ENCODE results near the gene CR1. TPM values are rescaled to one million over a fixed set of nuclear protein-coding genes. Genes with fewer than 3 reads are reported as not detected.

Gene CR1
- total and polyA plus RNA-seq, 3 donors from 2014 or later = 0.47 to 3.1 (median 1.4) TPM

DNA sequence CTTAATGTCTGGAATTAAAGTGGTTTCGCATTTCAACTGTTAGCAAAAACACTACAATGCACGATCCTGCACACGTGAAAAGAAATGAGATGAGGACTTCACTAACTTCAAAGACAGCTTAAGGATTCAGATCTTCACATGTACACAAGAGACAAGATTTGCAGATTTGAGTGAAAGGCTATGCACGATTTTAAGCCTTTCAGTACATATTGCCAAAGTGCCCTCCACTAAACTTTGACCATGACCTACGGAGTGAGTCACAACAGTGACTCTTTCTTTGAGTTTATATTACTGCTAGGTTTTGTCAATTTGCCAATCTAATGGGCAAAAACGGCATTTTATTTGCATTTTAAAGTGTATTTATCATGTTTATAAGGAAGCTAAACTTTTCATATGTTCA is 107.8 kb downstream of the CR1 start:
- Histone ChIP-seq H3K27me3 (no peaks in the 10 kb centered on the region), H3K27ac (no peak overlapping the region), H3K9me3 (no peaks in the 10 kb centered on the region), H3K36me3 (ENCODE audit: low read depth, missing control alignments) (no peaks in the 10 kb centered on the region), H3K4me3 (no peak overlapping the region), H3K4me1 (no peaks in the 10 kb centered on the region)
- no peak for DNase-seq
- WGBS, 2 donors = 74 to 78% methylated on average over 6 of the region's 6 CpGs
- intact Hi-C loops (cut with DNase I; ENCODE audit: low total_unique reads) = no loop called here
- no peak for TF ChIP-seq POLR2A (IDR thresholded peaks at IDR 0.05)
- TF ChIP-seq CTCF (IDR thresholded peaks at IDR 0.05) = no peak

DNA sequence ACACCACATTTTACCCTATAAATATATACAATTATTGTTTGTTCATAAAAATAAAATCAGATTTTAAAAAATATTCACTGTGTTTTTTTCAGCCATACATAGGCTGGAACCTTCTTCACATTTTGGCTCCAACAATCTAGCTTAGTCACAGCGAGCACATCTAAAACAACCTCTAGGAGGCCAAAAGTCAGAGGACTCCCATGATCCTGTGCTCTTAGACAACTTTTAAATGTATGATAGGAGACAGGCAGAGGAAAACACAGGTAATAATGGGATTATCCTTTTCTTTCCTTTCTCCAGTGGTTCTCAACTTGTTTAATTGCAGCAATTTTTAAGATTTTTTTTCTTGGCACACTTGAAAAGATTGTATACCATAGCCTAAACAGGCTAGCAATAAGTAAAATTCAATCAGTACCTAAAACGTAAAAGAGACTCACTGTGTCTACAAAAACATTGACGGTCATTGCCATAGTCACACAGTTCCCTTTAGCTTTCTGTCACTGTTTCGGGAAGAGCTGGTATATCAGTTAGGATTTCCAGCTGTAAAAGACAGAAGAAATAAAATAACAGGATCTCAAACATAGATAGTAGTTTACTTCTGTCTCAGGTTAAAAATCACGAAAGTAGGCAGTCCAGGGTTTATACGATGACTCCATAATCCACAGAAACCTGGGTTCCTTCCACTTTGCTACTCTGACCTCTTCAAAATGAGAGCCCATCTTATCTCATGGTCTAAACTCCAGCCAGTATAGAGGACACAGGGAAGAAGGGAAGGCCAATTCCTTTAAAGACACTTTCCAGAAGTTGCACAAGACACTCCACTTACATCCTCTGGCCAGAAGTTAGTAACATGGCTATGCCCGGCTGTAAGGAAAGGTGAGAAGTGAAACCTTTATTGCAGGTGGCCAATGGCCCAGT is 109.7 kb downstream of the CR1 start:
- intact Hi-C loops (cut with DNase I; ENCODE audit: low total_unique reads) = no loop called here
- TF ChIP-seq POLR2A (IDR thresholded peaks at IDR 0.05) (no peak), CTCF (IDR thresholded peaks at IDR 0.05) (no peak)
- no peaks in the 10 kb centered on the region for H3K9me3 ChIP-seq
- no peak for DNase-seq
- 90 to 94% methylated on average over 7 of the region's 7 CpGs for WGBS, 2 donors
- no peaks in the 10 kb centered on the region for H3K36me3 ChIP-seq (ENCODE audit: low read depth, missing control alignments)
- no peaks in the 10 kb centered on the region for H3K4me1 ChIP-seq
- H3K27me3 ChIP-seq = no peaks in the 10 kb centered on the region
- H3K27ac ChIP-seq = no peak overlapping the region
- no peak overlapping the region for H3K4me3 ChIP-seq

DNA sequence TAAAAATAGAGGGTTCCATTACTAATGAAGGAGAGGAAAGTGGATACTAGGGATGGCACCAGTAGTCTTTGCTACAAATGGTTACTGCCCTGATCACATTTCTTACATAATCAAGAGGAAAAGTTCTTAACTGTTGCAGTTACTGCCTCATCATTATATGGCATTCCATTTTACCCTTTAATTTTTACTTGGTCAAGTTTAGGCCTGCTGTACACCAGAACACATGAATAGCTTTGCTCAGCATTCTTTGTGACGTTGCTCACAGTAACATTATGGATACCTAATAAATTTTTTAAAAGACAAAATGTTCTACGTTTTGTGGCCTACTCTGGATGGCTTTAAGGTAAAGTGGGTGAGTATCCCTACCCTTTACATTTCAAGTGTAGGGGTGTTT is 110.4 kb downstream of the CR1 start:
- WGBS, 2 donors = 84 to 85% methylated on average over 2 of the region's 2 CpGs
- Histone ChIP-seq H3K36me3 (ENCODE audit: low read depth, missing control alignments) (no peaks in the 10 kb centered on the region), H3K4me3 (no peak overlapping the region), H3K27ac (no peak overlapping the region), H3K9me3 (no peaks in the 10 kb centered on the region), H3K4me1 (no peaks in the 10 kb centered on the region), H3K27me3 (no peaks in the 10 kb centered on the region)
- intact Hi-C loops (cut with DNase I; ENCODE audit: low total_unique reads) = no loop called here
- DNase-seq = no peak
- no peak for TF ChIP-seq CTCF (IDR thresholded peaks at IDR 0.05)
- no peak for TF ChIP-seq POLR2A (IDR thresholded peaks at IDR 0.05)

- Histone ChIP-seq H3K9me3 (no peaks in the 10 kb centered on the region), H3K27me3 (no peaks in the 10 kb centered on the region), H3K4me3 (no peak overlapping the region), H3K27ac (no peak overlapping the region), H3K4me1 (no peaks in the 10 kb centered on the region), H3K36me3 (ENCODE audit: low read depth, missing control alignments) (no peaks in the 10 kb centered on the region)
- TF ChIP-seq CTCF (IDR thresholded peaks at IDR 0.05) (no peak), POLR2A (IDR thresholded peaks at IDR 0.05) (no peak)
- no peak for DNase-seq
- intact Hi-C loops (cut with DNase I; ENCODE audit: low total_unique reads) = no loop called here
- WGBS, 2 donors = 87 to 96% methylated on average over 8 to 11 of the region's 11 CpGs
These were observed 116.8 kb downstream of the CR1 start for GRCh38 chr1:207612762-207613161.

All from testis (tissue), 3 donors.